Left lung (tissue), 10 donors: ENCODE data around the gene OGA. TPM values are rescaled to one million over a fixed set of nuclear protein-coding genes. Genes with fewer than 3 reads are reported as not detected.

Experiments used
- ATAC-seq: fragments of 200-7000 bp; cut with Tn5 transposase; one replicate; pipeline ENCODE4 v1.9.1; 2020; ENCODE audit warnings: moderate library complexity
- DNase-seq, 4 donors: peaks; one replicate each; pipeline ENCODE4 v3.0.0-alpha.2; 2013 to 2020
- H3K27ac ChIP-seq, 2 donors: fragments of 200-600 bp; sonication (generic) in 1 of 2; one replicate each; pipeline versions ENCODE4 v1.5.0 to v1.8.0; 2020 to 2021
- H3K27me3 ChIP-seq, 2 donors: fragments of 200-600 bp; sonication (generic) in 1 of 2; one replicate each; pipeline versions ENCODE4 v1.5.0 to v1.8.0; 2020 to 2021
- H3K36me3 ChIP-seq, 2 donors: fragments of 200-600 bp; sonication (generic) in 1 of 2; one replicate each; pipeline versions ENCODE4 v1.5.0 to v1.8.0; 2020 to 2021
- H3K4me1 ChIP-seq, 2 donors: fragments of 200-600 bp; one replicate each; pipeline ENCODE4 v1.8.0; 2021
- H3K4me3 ChIP-seq, 2 donors: fragments of 200-600 bp; sonication (generic) in 1 of 2; one replicate each; pipeline versions ENCODE4 v1.5.0 to v1.8.0; 2020 to 2021; ENCODE audit warnings: mild to moderate bottlenecking in 1 of 2
- H3K9me3 ChIP-seq, 2 donors: fragments of 200-600 bp; sonication (generic) in 1 of 2; one replicate each; pipeline versions ENCODE4 v1.5.0 to v1.8.0; 2020 to 2021
- CTCF ChIP-seq, 2 donors: fragments of 200-600 bp; sonication (generic) in 1 of 2; IDR thresholded peaks; one replicate each; pipeline versions ENCODE4 v1.5.0 to v1.8.0; 2021; ENCODE audit warnings: antibody characterized with exemption in 2 of 2
- intact Hi-C, 2 donors: fragments of 100-400 bp; cut with DNase I; formaldehyde crosslinking; loops; one replicate each; pipeline versions ENCODE4 v1.11.2 to v1.14.2; 2022
- polyA plus RNA-seq, 6 donors: library from polyadenylated mRNA; unstranded; fragments of 120-200 nt; gene quantifications; one replicate each; pipeline ENCODE4 v1.2.1, GENCODE V29; 2013; ENCODE audit not compliant: insufficient read length in 6 of 6
- total RNA-seq, 2 donors: library from RNA; stranded (reverse); fragmentation: NEBNext Ultra II Directional; extraction: Animal tissue kit (Norgen Biotek cat#: 25700); gene quantifications; one replicate each; pipeline ENCODE4 v1.2.1, GENCODE V29; 2021
- donor health status: DM: no; HTN: yes; CAD: no.
- donor health status: DM: no; HTN: no; CAD: no.

OGA gene
- total and polyA plus RNA-seq, 8 donors, result 72.6 to 288 (median 232) TPM

GRCh38 chr10:101832325-101832771 lies 14.1 kb upstream of the OGA start:
- ATAC-seq (no peak), DNase-seq (no peak)
- Histone ChIP-seq H3K27me3 (no peaks in the 10 kb centered on the region), H3K4me1 (peaks cover 9 to 50% of the 10 kb centered on the region in 2 donors), H3K4me3 (no peak overlapping the region), H3K36me3 (peaks cover 0 to 5% of the 10 kb centered on the region in 2 donors), H3K9me3 (no peaks in the 10 kb centered on the region), H3K27ac (no peak overlapping the region)
- intact Hi-C loops, result loop anchor here in 1 of 2 donors (10.0 kb wide), 1 partner anchor 242 kb away; no protein-coding TSS in a partner anchor
- TF ChIP-seq CTCF (IDR thresholded peaks at IDR 0.05), result no peak

- H3K4me3 ChIP-seq, result peak overlapping the region; percentile 43 to 63
- peaks cover 0 to 9% of the 10 kb centered on the region in 2 donors for H3K36me3 ChIP-seq
- H3K27me3 ChIP-seq, result no peaks in the 10 kb centered on the region
- H3K9me3 ChIP-seq, result no peaks in the 10 kb centered on the region
- no peak for TF ChIP-seq CTCF (IDR thresholded peaks at IDR 0.05)
- DNase-seq (no peak), ATAC-seq (no peak)
- peaks cover 9 to 50% of the 10 kb centered on the region in 2 donors for H3K4me1 ChIP-seq
- intact Hi-C loops, result loop anchor here in 1 of 2 donors (10.0 kb wide), 1 partner anchor 244 kb away; no protein-coding TSS in a partner anchor
- peak overlapping the region in 1 of 2 donors; percentile 63 for H3K27ac ChIP-seq
These were observed 13.0 kb upstream of the OGA start for GRCh38 chr10:101831169-101831811.

- Histone ChIP-seq H3K4me3 (peak overlapping the region; percentile 43 to 63), H3K36me3 (peaks cover 0 to 9% of the 10 kb centered on the region in 2 donors), H3K27ac (peak overlapping the region; percentile 53 to 63), H3K4me1 (peaks cover 9 to 43% of the 10 kb centered on the region in 2 donors), H3K27me3 (no peaks in the 10 kb centered on the region), H3K9me3 (no peaks in the 10 kb centered on the region)
- intact Hi-C loops, result loop anchor here in 1 of 2 donors (10.0 kb wide), 1 partner anchor 244 kb away; no protein-coding TSS in a partner anchor
- no peak for TF ChIP-seq CTCF (IDR thresholded peaks at IDR 0.05)
- ATAC-seq, result peak; percentile 90
- peak; percentile 87 to 96 (median 93) for DNase-seq
These were observed 12.3 kb upstream of the OGA start for GRCh38 chr10:101830322-101831168.

- Histone ChIP-seq H3K27ac (peak overlapping the region; percentile 53 to 63), H3K4me1 (peaks cover 9 to 36% of the 10 kb centered on the region in 2 donors), H3K4me3 (peak overlapping the region; percentile 43 to 63), H3K27me3 (no peaks in the 10 kb centered on the region), H3K36me3 (peaks cover 0 to 9% of the 10 kb centered on the region in 2 donors), H3K9me3 (no peaks in the 10 kb centered on the region)
- ATAC-seq (peak; percentile 4), DNase-seq (peak in 3 of 4 donors; percentile 58 to 88 (median 71))
- no peak for TF ChIP-seq CTCF (IDR thresholded peaks at IDR 0.05)
- intact Hi-C loops, result loop anchor here in 1 of 2 donors (10.0 kb wide), 1 partner anchor 245 kb away; no protein-coding TSS in a partner anchor
These were observed 11.5 kb upstream of the OGA start for GRCh38 chr10:101829561-101830315.
